Loucy (cell line): ENCODE results near the gene PHTF2.

Source experiments
- H2AFZ ChIP-seq: fragments of 200-600 bp; sonication (generic); 2 replicates; pipeline ENCODE4 v1.6.0; 2016; ENCODE audit warnings: antibody characterized with exemption, mild to moderate bottlenecking, low read length, moderate library complexity
- H3F3A ChIP-seq: fragments of 200-600 bp; 2 replicates; pipeline ENCODE4 v1.6.0; 2016; ENCODE audit warnings: antibody characterized with exemption, low read depth, mild to moderate bottlenecking
- H3K27me3 ChIP-seq: fragments of 200-600 bp; sonication (generic); 2 replicates; pipeline ENCODE4 v1.6.1; 2014; ENCODE audit warnings: low read length, mild to moderate bottlenecking; ENCODE audit not compliant: insufficient read depth, poor library complexity, severe bottlenecking
- H3K36me3 ChIP-seq: fragments of 200-600 bp; sonication (generic); 2 replicates; pipeline ENCODE4 v1.6.1; 2016; ENCODE audit warnings: low read length; ENCODE audit not compliant: insufficient read depth
- H3K4me1 ChIP-seq: fragments of 200-600 bp; sonication (generic); 2 replicates; pipeline ENCODE4 v1.5.1; 2014; ENCODE audit warnings: low read length, mild to moderate bottlenecking; ENCODE audit not compliant: insufficient read depth, poor library complexity, severe bottlenecking
- H3K4me2 ChIP-seq: fragments of 200-600 bp; sonication (generic); 2 replicates; pipeline ENCODE4 v1.6.0; 2014; ENCODE audit warnings: antibody characterized with exemption, low read length, low read depth, mild to moderate bottlenecking; ENCODE audit not compliant: poor library complexity, severe bottlenecking
- H3K4me3 ChIP-seq: fragments of 200-600 bp; sonication (generic); 2 replicates; pipeline ENCODE4 v1.5.1; 2014; ENCODE audit warnings: low read length, mild to moderate bottlenecking, mixed read lengths; ENCODE audit not compliant: poor library complexity, severe bottlenecking
- H3K79me2 ChIP-seq: fragments of 200-600 bp; sonication (generic); 2 replicates; pipeline ENCODE4 v1.6.1; 2014; ENCODE audit warnings: low read length; ENCODE audit not compliant: insufficient read depth
- H3K9ac ChIP-seq: fragments of 200-600 bp; sonication (generic); 2 replicates; pipeline ENCODE4 v1.6.0; 2014; ENCODE audit warnings: mild to moderate bottlenecking, low read depth, low read length, moderate library complexity; ENCODE audit not compliant: poor library complexity, severe bottlenecking
- H3K9me2 ChIP-seq: fragments of 200-600 bp; sonication (generic); replicated peaks from 2 replicates; pipeline ENCODE4 v1.6.1; 2016; ENCODE audit warnings: low read depth, low read length, mixed read lengths
- H3K9me3 ChIP-seq: fragments of 200-600 bp; sonication (generic); 2 replicates; pipeline ENCODE4 v1.6.1; 2014; ENCODE audit warnings: mild to moderate bottlenecking, antibody characterized with exemption, low read length, low read depth; ENCODE audit not compliant: insufficient read depth
- H4K20me1 ChIP-seq: fragments of 200-600 bp; sonication (generic); 2 replicates; pipeline ENCODE4 v1.6.0; 2014; ENCODE audit warnings: antibody characterized with exemption, low read length, mild to moderate bottlenecking; ENCODE audit not compliant: insufficient read depth, poor library complexity, severe bottlenecking
- EZH2phosphoT487 ChIP-seq: fragments of 200-600 bp; IDR thresholded peaks from 2 replicates; pipeline ENCODE4 v1.6.1; 2018; ENCODE audit warnings: antibody characterized with exemption, mild to moderate bottlenecking, moderate library complexity, borderline replicate concordance
- TF ChIP-seq, protein P1 (sequence below): fragments of 200-600 bp; sonication (generic); conservative IDR thresholded peaks from 2 replicates; pipeline ENCODE4 v1.5.1; 2014; ENCODE audit warnings: mild to moderate bottlenecking, antibody characterized with exemption, low read length

The PHTF2 gene

DNA sequence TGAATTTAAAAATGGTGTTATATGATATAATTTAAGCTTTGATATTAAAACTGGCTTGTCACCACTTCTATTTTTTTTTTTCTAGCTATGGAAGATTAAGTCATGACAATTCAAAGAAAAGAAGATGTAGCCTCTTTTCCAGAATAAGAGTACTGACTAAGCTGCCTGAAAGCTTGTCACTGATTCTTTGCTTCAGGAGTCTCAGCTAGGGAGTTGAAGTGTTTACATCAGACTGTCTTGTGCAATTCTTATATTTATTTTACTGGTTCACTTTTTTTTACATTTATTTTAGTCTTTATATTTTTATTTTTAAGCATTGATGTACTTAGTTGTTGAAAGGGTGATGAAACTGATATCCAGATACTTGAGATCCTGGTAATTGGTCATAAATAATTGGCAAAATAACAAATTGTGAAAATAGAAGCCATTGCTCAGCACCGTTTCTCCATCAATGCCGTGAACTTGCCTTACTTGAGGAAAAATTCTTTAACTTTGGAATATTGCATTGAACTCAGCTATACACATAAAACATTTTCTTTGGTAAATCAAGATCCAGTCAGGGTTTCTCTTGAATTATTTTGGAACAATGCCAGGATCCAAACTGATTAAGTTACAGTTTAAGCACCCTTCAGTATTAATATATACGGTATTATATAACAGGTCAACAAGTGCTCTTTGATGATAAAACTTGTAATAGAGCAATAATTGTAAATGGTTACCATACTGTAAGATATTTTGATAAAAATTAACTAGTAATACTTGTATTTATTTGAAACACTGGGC is 156.4 kb downstream of the PHTF2 start:
- H3K27me3 ChIP-seq, result no peaks in the 10 kb centered on the region
- H3K9me3 ChIP-seq, result no peaks in the 10 kb centered on the region
- no peaks in the 10 kb centered on the region for H3K36me3 ChIP-seq
- H3K9ac ChIP-seq, result no peak overlapping the region
- no peaks in the 10 kb centered on the region for H3K79me2 ChIP-seq
- H2AFZ ChIP-seq, result no peak overlapping the region
- H3K4me2 ChIP-seq, result no peak overlapping the region
- H3F3A ChIP-seq, result no peaks in the 10 kb centered on the region
- H3K9me2 ChIP-seq, result no peaks in the 10 kb centered on the region
- no peaks in the 10 kb centered on the region for H4K20me1 ChIP-seq
- TF ChIP-seq, protein P1, sequence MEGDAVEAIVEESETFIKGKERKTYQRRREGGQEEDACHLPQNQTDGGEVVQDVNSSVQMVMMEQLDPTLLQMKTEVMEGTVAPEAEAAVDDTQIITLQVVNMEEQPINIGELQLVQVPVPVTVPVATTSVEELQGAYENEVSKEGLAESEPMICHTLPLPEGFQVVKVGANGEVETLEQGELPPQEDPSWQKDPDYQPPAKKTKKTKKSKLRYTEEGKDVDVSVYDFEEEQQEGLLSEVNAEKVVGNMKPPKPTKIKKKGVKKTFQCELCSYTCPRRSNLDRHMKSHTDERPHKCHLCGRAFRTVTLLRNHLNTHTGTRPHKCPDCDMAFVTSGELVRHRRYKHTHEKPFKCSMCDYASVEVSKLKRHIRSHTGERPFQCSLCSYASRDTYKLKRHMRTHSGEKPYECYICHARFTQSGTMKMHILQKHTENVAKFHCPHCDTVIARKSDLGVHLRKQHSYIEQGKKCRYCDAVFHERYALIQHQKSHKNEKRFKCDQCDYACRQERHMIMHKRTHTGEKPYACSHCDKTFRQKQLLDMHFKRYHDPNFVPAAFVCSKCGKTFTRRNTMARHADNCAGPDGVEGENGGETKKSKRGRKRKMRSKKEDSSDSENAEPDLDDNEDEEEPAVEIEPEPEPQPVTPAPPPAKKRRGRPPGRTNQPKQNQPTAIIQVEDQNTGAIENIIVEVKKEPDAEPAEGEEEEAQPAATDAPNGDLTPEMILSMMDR, result no peak
- no peak for TF ChIP-seq EZH2phosphoT487
- H3K4me3 ChIP-seq, result no peak overlapping the region
- H3K4me1 ChIP-seq, result no peaks in the 10 kb centered on the region

DNA sequence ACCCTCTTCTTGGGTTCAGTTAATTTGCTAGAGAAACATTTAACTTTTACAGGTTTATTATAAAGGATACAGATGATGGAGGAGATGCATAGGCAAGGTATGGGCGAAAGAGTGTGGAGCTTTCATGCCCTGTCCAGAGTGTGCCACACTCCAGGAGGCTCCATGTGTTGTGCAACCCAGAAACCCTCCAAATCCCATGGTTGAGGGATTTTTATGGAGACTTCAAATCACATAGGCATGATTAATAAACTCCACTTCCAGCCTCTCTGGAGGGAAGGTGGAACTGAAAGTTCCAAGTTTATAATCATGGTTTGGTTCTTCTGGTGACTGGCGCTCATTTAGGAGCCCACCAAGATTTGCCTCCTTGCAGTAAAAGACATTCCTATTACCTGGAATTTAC is 159.9 kb downstream of the PHTF2 start:
- Histone ChIP-seq H3K4me1 (no peaks in the 10 kb centered on the region), H3K9me2 (no peaks in the 10 kb centered on the region), H4K20me1 (no peaks in the 10 kb centered on the region), H3K4me2 (no peak overlapping the region), H3K4me3 (no peak overlapping the region), H3K9me3 (no peaks in the 10 kb centered on the region), H3K36me3 (no peaks in the 10 kb centered on the region), H3K27me3 (no peaks in the 10 kb centered on the region), H3K79me2 (no peaks in the 10 kb centered on the region), H3F3A (no peaks in the 10 kb centered on the region), H3K9ac (no peak overlapping the region), H2AFZ (no peak overlapping the region)
- no peak for TF ChIP-seq EZH2phosphoT487
- TF ChIP-seq, protein P1, result no peak

DNA sequence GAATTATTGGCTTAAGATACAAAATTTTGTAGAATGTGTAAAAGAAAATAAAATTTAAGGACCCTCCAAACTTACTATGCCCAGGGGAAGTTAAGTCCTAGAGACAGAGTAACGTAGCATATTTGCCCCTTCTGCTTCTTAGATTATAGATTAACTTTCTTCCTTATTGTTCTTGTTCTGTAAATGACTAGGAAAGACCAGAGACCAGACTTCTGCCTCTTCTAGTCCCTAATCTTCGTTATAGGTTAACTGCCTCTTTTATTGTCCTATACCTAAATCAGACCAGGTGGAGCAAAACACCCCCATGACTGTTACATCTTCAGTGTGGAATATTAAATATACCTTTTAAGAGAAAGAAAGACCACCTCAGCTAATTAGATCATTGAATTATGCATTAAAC is 160.5 kb downstream of the PHTF2 start:
- Histone ChIP-seq H3K4me1 (no peaks in the 10 kb centered on the region), H3K9me3 (no peaks in the 10 kb centered on the region), H3K79me2 (no peaks in the 10 kb centered on the region), H3K4me2 (no peak overlapping the region), H3K9me2 (no peaks in the 10 kb centered on the region), H3K27me3 (no peaks in the 10 kb centered on the region), H3K4me3 (no peak overlapping the region), H4K20me1 (no peaks in the 10 kb centered on the region), H3K36me3 (no peaks in the 10 kb centered on the region), H2AFZ (no peak overlapping the region), H3F3A (no peaks in the 10 kb centered on the region), H3K9ac (no peak overlapping the region)
- TF ChIP-seq, protein P1, result no peak
- no peak for TF ChIP-seq EZH2phosphoT487
